CD4-positive, CD25-positive, alpha-beta regulatory T cell (primary cell): ENCODE results near the gene CDC73. TPM values are rescaled to one million over a fixed set of nuclear protein-coding genes. Genes with fewer than 3 reads are reported as not detected.

Source experiments
- ATAC-seq, 2 donors: fragments of 150-1000 bp; cut with Tn5 transposase; one replicate each; pipeline ENCODE4 v1.10.0; 2021; ENCODE audit warnings: low read depth in 2 of 2, moderate number of reproducible peaks in 2 of 2, moderate library complexity in 1 of 2
- DNase-seq, 3 donors: peaks; one replicate each; pipeline versions ENCODE4 v3.0.0 to v3.0.0-alpha.2; 2012 to 2022; ENCODE audit warnings: mixed read lengths in 1 of 3
- H3K27ac ChIP-seq: one replicate; pipeline ENCODE4 v1.7.0; 2013; ENCODE audit warnings: mild to moderate bottlenecking, low read length; ENCODE audit not compliant: insufficient read depth, poor library complexity, severe bottlenecking
- H3K27me3 ChIP-seq: one replicate; pipeline ENCODE4 v1.7.0; 2013; ENCODE audit warnings: low read length; ENCODE audit not compliant: control insufficient read depth, insufficient read depth
- H3K36me3 ChIP-seq: one replicate; pipeline ENCODE4 v1.7.0; 2013; ENCODE audit warnings: mild to moderate bottlenecking, low read length, moderate library complexity; ENCODE audit not compliant: control insufficient read depth, insufficient read depth
- H3K4me1 ChIP-seq: 2 replicates; pipeline ENCODE4 v1.7.0; 2013; ENCODE audit warnings: mild to moderate bottlenecking, low read length; ENCODE audit not compliant: insufficient read depth, control insufficient read depth, poor library complexity, severe bottlenecking
- H3K4me3 ChIP-seq: one replicate; pipeline ENCODE4 v1.7.0; 2013; ENCODE audit warnings: low read depth, mild to moderate bottlenecking, low read length, moderate library complexity
- H3K9me3 ChIP-seq, 2 experiments: 1 replicate in 1 of 2; 2 replicates in 1 of 2; pipeline ENCODE4 v1.7.0; 2013; ENCODE audit warnings: low read length in 2 of 2, mild to moderate bottlenecking in 1 of 2, moderate library complexity in 1 of 2; ENCODE audit not compliant: control insufficient read depth in 2 of 2
- H3K27ac Mint-ChIP-seq, 3 donors: one replicate each; pipeline ENCODE4 v1.8.0; 2020 to 2022; ENCODE audit warnings: mild to moderate bottlenecking in 3 of 3, mixed read lengths in 3 of 3, moderate library complexity in 2 of 3
- H3K27me3 Mint-ChIP-seq: one replicate; pipeline ENCODE4 v1.8.0; 2022; ENCODE audit warnings: mild to moderate bottlenecking, mixed read lengths
- H3K36me3 Mint-ChIP-seq: one replicate; pipeline ENCODE4 v1.8.0; 2020; ENCODE audit warnings: mixed read lengths
- H3K4me1 Mint-ChIP-seq, 4 donors: one replicate each; pipeline ENCODE4 v1.8.0; 2020 to 2022; ENCODE audit warnings: mixed read lengths in 4 of 4, mild to moderate bottlenecking in 1 of 4
- H3K4me3 Mint-ChIP-seq, 4 donors: one replicate each; pipeline ENCODE4 v1.8.0; 2020 to 2022; ENCODE audit warnings: mild to moderate bottlenecking in 4 of 4, mixed read lengths in 4 of 4, moderate library complexity in 3 of 4
- H3K9me3 Mint-ChIP-seq, 7 donors: one replicate each; pipeline ENCODE4 v1.8.0; 2020 to 2022; ENCODE audit warnings: mixed read lengths in 7 of 7, mild to moderate bottlenecking in 3 of 7, moderate library complexity in 2 of 7
- polyA plus RNA-seq, 4 donors: library from polyadenylated mRNA; unstranded; fragments of 300-500 nt; fragmentation: Illumina TruSeq; gene quantifications; one replicate each; pipeline ENCODE4 v1.2.3, GENCODE V29; 2021
- total RNA-seq: library from RNA; stranded (reverse); gene quantifications from one replicate; pipeline ENCODE4 v1.2.3, GENCODE V29; 2022

The CDC73 gene
- total and polyA plus RNA-seq, 5 donors from 2014 or later = 59.3 to 81.0 (median 64.0) TPM

DNA sequence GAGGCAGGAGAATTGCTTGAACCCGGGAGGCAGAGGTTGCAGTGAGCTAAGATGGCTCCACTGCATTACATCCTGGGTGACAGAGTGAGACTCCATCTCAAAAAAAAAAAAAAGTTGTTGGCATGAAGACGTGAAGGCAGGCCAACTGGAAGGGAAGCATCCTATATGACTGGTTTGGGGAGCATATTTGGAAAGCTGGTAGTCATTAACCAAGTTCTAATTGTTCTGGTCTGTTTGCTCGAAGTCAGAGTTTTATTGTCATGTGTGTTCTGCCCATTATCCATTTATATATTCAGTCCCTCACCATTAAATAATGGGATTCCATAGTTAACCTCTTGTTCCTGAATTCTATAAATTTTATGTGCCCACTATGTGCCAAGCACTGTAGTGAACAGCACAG, 13.4 kb upstream of the CDC73 start:
- H3K4me3 ChIP-seq = no peak overlapping the region
- Mint-ChIP-seq H3K27ac (no peak overlapping the region), H3K36me3 (no peaks in the 10 kb centered on the region), H3K9me3 (peaks cover 0 to 1% (median 0%) of the 10 kb centered on the region in 7 donors), H3K27me3 (peaks cover 28% of the 10 kb centered on the region), H3K4me1 (peaks cover 0 to 16% (median 10%) of the 10 kb centered on the region in 4 donors), H3K4me3 (peak overlapping the region in 1 of 4 donors; percentile 3)
- ATAC-seq = no peak
- H3K36me3 ChIP-seq = no peaks in the 10 kb centered on the region
- peaks cover 18% of the 10 kb centered on the region for H3K4me1 ChIP-seq
- no peaks in the 10 kb centered on the region for H3K27me3 ChIP-seq
- DNase-seq = no peak
- H3K27ac ChIP-seq = no peak overlapping the region
- H3K9me3 ChIP-seq = no peaks in the 10 kb centered on the region

DNA sequence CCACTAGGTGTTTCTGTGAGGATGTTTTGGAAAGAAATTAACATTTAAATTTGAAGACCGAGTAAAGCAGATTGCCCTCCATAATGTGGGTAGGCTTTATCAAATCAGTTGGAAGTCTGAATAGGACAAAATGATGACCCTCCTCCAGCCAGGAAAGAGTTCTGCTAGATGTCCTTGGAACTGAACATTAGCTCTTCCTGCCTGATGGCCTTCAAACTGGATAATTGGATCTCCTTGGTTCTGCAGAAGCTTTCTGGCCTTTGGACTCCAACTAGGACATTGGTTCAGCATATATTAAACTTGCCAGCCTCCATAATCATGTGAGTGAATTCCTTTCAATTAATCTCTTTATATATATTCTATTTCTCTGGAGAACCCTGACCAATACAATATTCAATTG, 12.2 kb upstream of the CDC73 start:
- H3K27me3 ChIP-seq = no peaks in the 10 kb centered on the region
- peaks cover 7% of the 10 kb centered on the region for H3K4me1 ChIP-seq
- H3K4me3 ChIP-seq = no peak overlapping the region
- Mint-ChIP-seq H3K27ac (no peak overlapping the region), H3K27me3 (peaks cover 28% of the 10 kb centered on the region), H3K36me3 (no peaks in the 10 kb centered on the region), H3K4me1 (peaks cover 0 to 8% (median 2%) of the 10 kb centered on the region in 4 donors), H3K9me3 (peaks cover 0 to 1% (median 0%) of the 10 kb centered on the region in 7 donors), H3K4me3 (no peak overlapping the region)
- no peak overlapping the region for H3K27ac ChIP-seq
- no peaks in the 10 kb centered on the region for H3K9me3 ChIP-seq
- DNase-seq = no peak
- H3K36me3 ChIP-seq = no peaks in the 10 kb centered on the region
- ATAC-seq = no peak

DNA sequence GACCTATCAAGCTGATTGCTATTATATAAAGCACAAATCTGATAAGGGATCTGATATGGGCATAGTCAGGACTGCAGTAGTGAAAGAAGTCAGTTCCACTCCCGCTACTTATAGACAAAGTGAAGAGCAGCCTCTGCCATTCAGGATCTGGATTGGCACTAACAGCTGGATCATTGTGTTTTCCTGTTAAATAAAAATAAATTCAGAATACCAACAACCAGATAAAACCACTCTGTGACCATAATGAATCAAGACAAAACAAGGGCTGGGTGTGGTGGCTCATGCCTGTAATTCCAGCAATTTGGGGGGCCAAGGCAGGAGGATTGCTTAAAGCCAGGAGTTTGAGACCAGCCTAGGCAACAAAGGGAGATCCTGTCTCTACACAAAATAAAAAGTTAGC, 11.6 kb upstream of the CDC73 start:
- ATAC-seq (no peak), DNase-seq (no peak)
- Histone ChIP-seq H3K4me3 (no peak overlapping the region), H3K36me3 (no peaks in the 10 kb centered on the region), H3K4me1 (peaks cover 4% of the 10 kb centered on the region), H3K27ac (no peak overlapping the region), H3K9me3 (no peaks in the 10 kb centered on the region), H3K27me3 (no peaks in the 10 kb centered on the region)
- H3K27ac Mint-ChIP-seq = no peak overlapping the region
- H3K4me1 Mint-ChIP-seq = peaks cover 0 to 5% (median 2%) of the 10 kb centered on the region in 4 donors
- H3K9me3 Mint-ChIP-seq = peaks cover 0 to 1% (median 0%) of the 10 kb centered on the region in 7 donors
- H3K27me3 Mint-ChIP-seq = peaks cover 28% of the 10 kb centered on the region
- H3K36me3 Mint-ChIP-seq = no peaks in the 10 kb centered on the region
- H3K4me3 Mint-ChIP-seq = no peak overlapping the region

DNA sequence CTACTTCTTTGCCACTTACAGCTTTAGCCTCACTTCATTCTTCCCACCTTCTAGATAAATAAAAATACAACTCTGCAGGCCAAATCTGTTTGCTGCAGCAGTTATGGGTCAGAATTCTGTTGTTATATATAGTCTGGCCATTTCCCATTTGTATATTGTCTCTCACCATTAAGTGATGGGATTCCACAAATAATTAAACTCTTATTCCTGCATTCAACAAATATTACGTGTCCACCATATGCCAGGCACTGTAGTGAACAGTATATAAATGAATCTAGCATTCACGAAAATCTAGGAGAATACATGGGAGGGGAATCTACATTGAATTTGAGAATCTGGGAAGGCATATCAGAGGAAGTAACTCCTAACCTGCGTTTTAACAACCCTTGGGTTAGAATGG, 11.0 kb upstream of the CDC73 start:
- H3K36me3 ChIP-seq = no peaks in the 10 kb centered on the region
- H3K4me3 ChIP-seq = no peak overlapping the region
- no peak overlapping the region for H3K27ac Mint-ChIP-seq
- H3K4me3 Mint-ChIP-seq = no peak overlapping the region
- no peaks in the 10 kb centered on the region for H3K36me3 Mint-ChIP-seq
- H3K27me3 Mint-ChIP-seq = peaks cover 29% of the 10 kb centered on the region
- no peak overlapping the region for H3K27ac ChIP-seq
- H3K27me3 ChIP-seq = no peaks in the 10 kb centered on the region
- H3K4me1 ChIP-seq = no peaks in the 10 kb centered on the region
- ATAC-seq (no peak), DNase-seq (no peak)
- no peaks in the 10 kb centered on the region for H3K9me3 ChIP-seq
- peaks cover 0 to 1% (median 0%) of the 10 kb centered on the region in 7 donors for H3K9me3 Mint-ChIP-seq
- H3K4me1 Mint-ChIP-seq = peaks cover 0 to under 1% (median 0%) of the 10 kb centered on the region in 4 donors

DNA sequence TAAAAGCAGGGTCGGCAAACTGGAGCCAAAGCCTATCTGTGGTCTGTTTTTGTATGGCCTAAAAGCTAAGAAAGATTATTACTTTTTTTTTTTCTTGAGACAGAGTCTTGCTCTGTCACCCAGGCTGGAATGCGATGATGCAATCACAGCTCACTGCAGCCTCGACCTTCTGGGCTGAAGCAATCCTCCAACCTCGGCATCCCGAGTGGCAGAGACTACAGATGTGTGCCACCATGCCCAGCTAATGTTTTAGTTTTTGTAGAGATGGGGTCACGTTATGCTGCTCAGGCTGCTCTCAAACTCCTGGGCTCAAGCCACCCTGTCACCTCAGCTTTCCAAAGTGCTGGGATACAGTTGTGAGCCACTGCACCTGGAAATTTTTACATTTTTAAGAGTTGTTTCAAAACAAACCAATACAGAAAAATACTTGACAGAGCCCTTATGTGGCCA, 10.2 kb upstream of the CDC73 start:
- Mint-ChIP-seq H3K27me3 (peaks cover 34% of the 10 kb centered on the region), H3K4me3 (no peak overlapping the region), H3K4me1 (no peaks in the 10 kb centered on the region), H3K36me3 (no peaks in the 10 kb centered on the region), H3K9me3 (peaks cover 0 to 1% (median 0%) of the 10 kb centered on the region in 7 donors), H3K27ac (no peak overlapping the region)
- DNase-seq (no peak), ATAC-seq (no peak)
- no peaks in the 10 kb centered on the region for H3K36me3 ChIP-seq
- no peak overlapping the region for H3K27ac ChIP-seq
- no peaks in the 10 kb centered on the region for H3K9me3 ChIP-seq
- no peaks in the 10 kb centered on the region for H3K4me1 ChIP-seq
- H3K4me3 ChIP-seq = no peak overlapping the region
- no peaks in the 10 kb centered on the region for H3K27me3 ChIP-seq

DNA sequence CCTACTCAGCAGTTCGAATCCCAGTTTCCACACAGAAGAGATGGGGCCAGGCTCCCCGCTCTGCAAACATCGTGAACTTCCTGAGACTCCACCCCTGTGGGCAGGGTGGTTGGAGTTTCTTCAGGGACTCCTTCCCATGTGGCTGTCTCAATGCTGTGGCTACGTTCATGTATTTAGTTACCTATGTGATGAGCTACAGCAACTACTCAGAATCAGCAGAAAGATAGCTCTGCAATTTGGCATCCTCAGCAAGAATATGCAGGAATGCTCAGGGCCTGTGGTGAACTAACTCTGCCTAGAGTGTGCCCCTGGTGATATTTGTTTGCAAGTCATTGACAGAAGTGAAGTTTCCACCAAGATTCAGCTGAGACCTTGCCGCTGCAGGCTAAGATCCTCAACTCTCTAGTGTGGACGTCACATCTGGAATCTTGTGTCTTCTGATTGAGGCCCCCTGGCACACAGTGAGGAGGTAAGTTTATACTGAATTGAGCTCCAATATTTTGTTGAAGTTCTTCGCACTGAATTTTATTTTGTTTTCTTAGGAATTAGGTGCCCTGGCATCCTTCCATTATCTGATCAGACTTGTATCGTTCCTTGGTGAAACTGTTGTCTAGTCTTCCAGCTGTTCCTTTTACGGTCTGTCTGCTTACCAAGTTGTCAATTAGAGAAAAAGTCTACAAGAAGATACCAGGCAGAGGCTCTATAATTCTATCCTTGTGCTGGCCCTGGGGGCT, 8.4 kb upstream of the CDC73 start:
- no peak for ATAC-seq
- no peak for DNase-seq
- Mint-ChIP-seq H3K36me3 (no peaks in the 10 kb centered on the region), H3K27ac (peak overlapping the region in 1 of 3 donors; percentile 86), H3K27me3 (peaks cover 31% of the 10 kb centered on the region), H3K4me3 (no peak overlapping the region), H3K4me1 (no peaks in the 10 kb centered on the region), H3K9me3 (no peaks in the 10 kb centered on the region)
- Histone ChIP-seq H3K4me1 (no peaks in the 10 kb centered on the region), H3K27ac (no peak overlapping the region), H3K4me3 (no peak overlapping the region), H3K9me3 (no peaks in the 10 kb centered on the region), H3K36me3 (no peaks in the 10 kb centered on the region), H3K27me3 (no peaks in the 10 kb centered on the region)

DNA sequence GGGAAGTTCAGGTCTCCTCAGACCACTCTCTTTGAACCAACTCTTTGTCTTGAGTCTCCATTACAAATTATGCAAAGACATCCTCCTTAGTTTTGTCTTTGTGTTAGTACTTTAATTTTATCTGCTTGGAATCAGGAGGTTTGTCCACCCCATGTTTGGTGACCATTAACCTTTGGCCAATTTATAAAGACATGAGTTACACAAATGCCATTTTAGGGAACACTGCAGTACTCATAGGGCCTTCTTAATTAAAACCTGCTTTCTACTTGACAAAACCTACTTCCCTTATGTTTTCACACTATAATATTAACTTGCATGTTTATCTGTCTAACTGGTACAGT, 7.9 kb upstream of the CDC73 start:
- H3K9me3 Mint-ChIP-seq = no peaks in the 10 kb centered on the region

DNA sequence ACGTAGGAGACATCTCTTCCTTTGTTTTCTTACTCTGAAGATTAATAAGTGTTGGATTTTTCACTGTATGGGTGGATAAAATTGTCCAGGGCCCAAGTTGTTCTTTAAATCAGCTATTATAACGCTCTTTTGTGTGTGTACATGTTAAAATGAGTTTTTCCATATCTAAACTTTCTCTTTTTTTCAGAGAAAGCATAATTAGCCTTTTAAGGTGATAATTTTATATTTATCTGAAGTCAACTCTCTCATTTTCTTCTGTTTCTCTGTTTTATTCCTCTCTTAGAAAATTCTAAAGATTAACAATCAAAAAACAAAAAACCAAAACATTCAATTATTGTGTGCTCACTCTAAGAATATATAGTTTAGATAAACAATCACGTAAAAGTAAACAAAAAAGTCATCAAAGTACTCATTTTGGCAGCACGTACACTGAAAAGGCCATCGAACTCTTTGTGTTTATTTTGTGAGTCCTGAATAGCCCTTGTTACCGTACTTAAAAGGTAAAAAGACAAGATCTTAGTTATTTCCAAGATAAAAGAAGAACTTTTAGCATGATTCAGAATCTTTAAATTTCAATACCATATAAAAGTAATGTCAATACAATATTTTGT, 7.2 kb upstream of the CDC73 start:
- Mint-ChIP-seq H3K9me3 (no peaks in the 10 kb centered on the region), H3K27me3 (peaks cover 21% of the 10 kb centered on the region), H3K36me3 (no peaks in the 10 kb centered on the region), H3K27ac (peak overlapping the region in 1 of 3 donors; percentile 26), H3K4me3 (no peak overlapping the region), H3K4me1 (peaks cover 0 to 8% (median 7%) of the 10 kb centered on the region in 4 donors)
- Histone ChIP-seq H3K4me3 (no peak overlapping the region), H3K36me3 (no peaks in the 10 kb centered on the region), H3K27ac (no peak overlapping the region), H3K27me3 (no peaks in the 10 kb centered on the region), H3K4me1 (no peaks in the 10 kb centered on the region), H3K9me3 (no peaks in the 10 kb centered on the region)
- ATAC-seq (no peak), DNase-seq (no peak)

More for the DNA sequence above, 7.9 kb upstream of the CDC73 start:
- no peak overlapping the region for H3K4me3 Mint-ChIP-seq
- no peak overlapping the region for H3K27ac ChIP-seq
- H3K36me3 Mint-ChIP-seq = no peaks in the 10 kb centered on the region
- H3K9me3 ChIP-seq = no peaks in the 10 kb centered on the region
- peaks cover 0 to 4% (median 3%) of the 10 kb centered on the region in 4 donors for H3K4me1 Mint-ChIP-seq
- no peaks in the 10 kb centered on the region for H3K36me3 ChIP-seq
- H3K27me3 ChIP-seq = no peaks in the 10 kb centered on the region
- no peak overlapping the region for H3K4me3 ChIP-seq
- no peaks in the 10 kb centered on the region for H3K4me1 ChIP-seq
- peak overlapping the region in 1 of 3 donors; percentile 86 for H3K27ac Mint-ChIP-seq
- H3K27me3 Mint-ChIP-seq = peaks cover 25% of the 10 kb centered on the region
- no peak for DNase-seq
- ATAC-seq = no peak
